Right lobe of liver (tissue), 4 donors: ENCODE results near the gene DICER1.

Source experiments
- CTCF ChIP-seq, 4 donors: fragments of 200-600 bp in 3 of 4; fragments of 450-650 bp in 1 of 4; IDR thresholded peaks; one replicate each; pipeline versions ENCODE4 v1.5.1 to v1.8.0; 2016 to 2022; ENCODE audit warnings: antibody characterized with exemption in 4 of 4, mild to moderate bottlenecking in 2 of 4
- POLR2A ChIP-seq: fragments of 450-650 bp; IDR thresholded peaks from one replicate; pipeline ENCODE4 v1.6.1; 2017; ENCODE audit warnings: antibody characterized with exemption, mild to moderate bottlenecking
- donor health status: DM: no; HTN: no; CAD: no.
- donor health status: DM: no; HTN: no; CAD: no.
- donor health status: DM: no; HTN: yes; CAD: no.

- no peak for TF ChIP-seq POLR2A
- no peak for TF ChIP-seq CTCF (IDR thresholded peaks at IDR 0.05)
Measured at GRCh38 chr14:95101736-95102679, 55.3 kb downstream of the DICER1 start.
